ENCODE results near the gene SGCA.
A peak's percentile ranks its signal among the peaks of the same experiment; 100 is the strongest.

Gene SGCA

DNA sequence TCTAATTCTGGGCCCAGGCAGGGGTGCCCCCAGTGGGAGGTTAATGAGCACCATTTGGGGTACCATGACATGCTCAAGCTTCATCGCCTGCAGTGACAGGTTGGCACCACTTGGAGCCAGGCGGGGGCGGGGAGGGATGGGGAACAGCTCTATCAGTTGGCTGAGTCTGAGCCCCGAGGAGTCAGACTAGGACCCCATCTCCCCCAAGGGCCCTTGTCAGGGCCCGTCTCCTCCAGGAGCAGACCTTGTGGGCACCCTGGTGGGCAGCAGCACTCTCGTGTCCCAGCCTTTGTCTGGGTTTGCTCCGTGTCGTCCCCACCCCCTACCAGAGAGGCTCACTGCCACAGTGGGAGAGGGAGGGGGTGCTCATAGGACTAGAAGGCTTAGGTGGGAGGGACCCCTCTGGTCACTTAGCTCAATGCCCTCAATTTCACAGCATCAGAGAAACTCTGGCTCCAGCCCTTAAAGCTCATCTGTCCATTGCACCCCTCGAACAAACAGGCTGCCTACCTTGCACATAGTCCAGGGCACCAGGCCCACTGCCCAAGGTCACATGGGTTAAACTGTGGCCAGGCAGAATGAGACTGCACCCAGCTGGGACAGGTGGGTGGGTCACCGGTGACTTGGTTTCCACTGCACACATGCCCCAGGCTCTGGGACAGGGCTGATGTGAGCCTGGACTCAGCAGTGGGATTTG lies 19.4 kb upstream of the SGCA start:
- Histone ChIP-seq H3K27ac (ENCODE audit: low read depth, low read length) (peak overlapping the region; percentile 50), H3K4me1 (ENCODE audit: insufficient read depth, low read length) (peaks cover 42% of the 10 kb centered on the region)

DNA sequence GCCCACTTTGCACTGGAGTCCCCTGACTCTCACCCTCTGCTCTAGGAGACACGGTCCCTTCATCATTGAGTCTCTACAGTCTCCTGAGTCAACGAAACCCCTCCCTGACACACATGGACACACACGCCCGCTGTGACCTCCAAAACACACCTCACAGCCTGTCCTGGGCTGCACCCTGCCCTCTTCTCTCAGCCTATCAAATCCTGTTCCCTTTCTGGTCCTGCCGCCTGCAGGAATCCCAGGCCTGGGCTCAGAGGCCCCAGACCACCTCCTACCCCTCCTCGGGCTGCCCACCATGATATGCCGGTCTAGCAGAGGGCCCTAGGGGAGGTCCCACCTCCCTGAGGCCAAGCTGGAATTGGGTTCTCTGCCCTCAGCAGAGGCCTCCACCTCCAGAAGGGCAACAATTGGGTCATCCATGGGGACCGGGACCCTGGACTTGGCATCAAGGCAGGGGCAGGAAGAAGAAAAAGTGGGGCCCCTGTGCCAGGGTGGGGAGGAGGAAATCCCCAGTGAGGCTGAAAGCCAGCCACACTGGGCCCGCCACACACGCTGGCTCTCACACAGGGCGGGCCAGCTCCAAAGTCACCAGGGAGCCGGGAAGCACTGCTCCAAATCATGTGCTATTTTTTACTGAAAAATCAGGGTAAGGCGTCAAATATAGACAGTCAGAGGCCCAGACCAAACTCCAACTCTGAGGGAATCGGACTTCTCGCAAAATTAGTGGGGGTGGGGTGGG lies 18.7 kb upstream of the SGCA start:
- H3K27me3 ChIP-seq (ENCODE audit: control insufficient read depth in 1 of 2, insufficient read depth in 2 of 2, low read length in 2 of 2): no peaks in the 10 kb centered on the region
- no peaks in the 10 kb centered on the region for H3K9me3 ChIP-seq (ENCODE audit: low read length)
- H3K36me3 ChIP-seq (ENCODE audit: insufficient read depth, low read length): peaks cover 33% of the 10 kb centered on the region
- H3K27ac ChIP-seq (ENCODE audit: low read depth, low read length): peak overlapping the region; percentile 64
- peak overlapping the region; percentile 3 to 74 for H3K4me3 ChIP-seq (ENCODE audit: low read depth in 1 of 2, low read length in 2 of 2)
- peak overlapping the region; percentile 54 for H3K9ac ChIP-seq (ENCODE audit: low read length)
- peaks cover 44% of the 10 kb centered on the region for H3K4me1 ChIP-seq (ENCODE audit: insufficient read depth, low read length)

More for the DNA sequence above, 19.4 kb upstream of the SGCA start:
- peak overlapping the region; percentile 54 for H3K9ac ChIP-seq (ENCODE audit: low read length)
- H3K9me3 ChIP-seq (ENCODE audit: low read length): no peaks in the 10 kb centered on the region
- H3K27me3 ChIP-seq (ENCODE audit: control insufficient read depth in 1 of 2, insufficient read depth in 2 of 2, low read length in 2 of 2): no peaks in the 10 kb centered on the region
- peaks cover 38% of the 10 kb centered on the region for H3K36me3 ChIP-seq (ENCODE audit: insufficient read depth, low read length)
- peak overlapping the region; percentile 2 to 74 for H3K4me3 ChIP-seq (ENCODE audit: low read depth in 1 of 2, low read length in 2 of 2)

DNA sequence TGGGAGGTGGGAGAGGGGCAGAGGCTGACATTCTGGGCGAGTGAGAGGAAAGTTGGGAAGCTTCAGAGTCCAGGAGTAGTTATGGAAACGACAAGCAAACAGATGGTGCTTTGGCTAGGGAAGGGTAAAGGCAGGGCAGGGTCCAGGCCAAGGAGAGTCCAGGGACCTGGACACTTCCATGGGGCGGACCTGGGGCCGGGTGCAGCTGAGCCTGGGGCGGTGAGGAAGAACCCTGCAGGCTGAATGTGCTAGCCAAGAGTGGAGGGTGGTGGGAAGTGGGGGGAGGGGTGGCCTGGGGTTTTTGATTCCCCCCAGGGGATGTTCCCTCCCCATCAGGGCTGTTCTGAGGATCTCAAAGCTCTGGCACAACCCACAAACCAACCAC lies 18.0 kb upstream of the SGCA start:
- H3K36me3 ChIP-seq (ENCODE audit: insufficient read depth, low read length): peaks cover 25% of the 10 kb centered on the region
- no peaks in the 10 kb centered on the region for H3K27me3 ChIP-seq (ENCODE audit: control insufficient read depth in 1 of 2, insufficient read depth in 2 of 2, low read length in 2 of 2)
- no peaks in the 10 kb centered on the region for H3K9me3 ChIP-seq (ENCODE audit: low read length)
- peaks cover 52% of the 10 kb centered on the region for H3K4me1 ChIP-seq (ENCODE audit: insufficient read depth, low read length)
- peak overlapping the region; percentile 64 for H3K27ac ChIP-seq (ENCODE audit: low read depth, low read length)
- H3K9ac ChIP-seq (ENCODE audit: low read length): peak overlapping the region; percentile 44
- H3K4me3 ChIP-seq (ENCODE audit: low read depth in 1 of 2, low read length in 2 of 2): peak overlapping the region; percentile 74 to 88

DNA sequence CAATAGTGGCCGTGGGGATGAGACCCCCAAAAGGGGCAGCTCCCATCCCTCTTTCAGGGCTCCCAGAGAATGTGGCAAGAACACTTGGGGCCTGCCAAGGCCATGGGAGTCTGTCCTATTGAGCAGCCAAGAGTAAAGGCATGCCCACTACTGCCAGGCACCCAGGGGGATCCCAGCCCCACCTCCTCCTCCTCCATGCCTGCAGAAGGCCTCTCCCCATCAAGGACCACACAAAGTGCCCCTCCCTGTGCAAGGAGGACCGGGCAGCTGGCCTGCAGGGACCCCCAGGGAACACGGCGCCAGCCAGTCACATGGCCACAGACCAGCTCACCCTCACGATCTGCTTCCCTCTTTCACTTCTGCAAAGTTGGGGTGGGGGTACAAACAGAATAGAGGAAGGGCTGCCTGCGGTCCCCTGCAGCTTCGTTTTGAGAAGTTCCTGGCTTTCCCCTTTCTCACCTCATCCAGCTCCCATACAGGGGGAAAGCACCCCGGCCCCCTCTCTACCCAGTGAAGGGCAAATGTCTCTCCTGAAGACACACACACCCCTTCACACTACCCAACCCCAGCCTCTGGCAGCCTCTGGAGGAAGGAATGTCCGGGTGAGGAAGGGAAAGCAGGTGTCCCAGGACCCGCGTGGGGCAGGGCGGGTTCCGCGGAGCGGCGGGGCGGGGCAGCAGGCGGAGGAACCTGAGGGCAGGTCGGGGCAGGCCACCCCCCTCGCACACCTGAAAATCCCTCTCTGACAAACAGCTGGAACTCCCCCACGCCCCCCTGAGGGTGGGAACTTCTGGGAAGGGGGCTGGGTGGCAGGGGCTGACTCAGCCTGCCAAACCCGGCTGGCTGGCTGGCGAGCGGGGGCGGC lies 17.3 kb upstream of the SGCA start:
- H3K4me1 ChIP-seq (ENCODE audit: insufficient read depth, low read length): peaks cover 58% of the 10 kb centered on the region
- H3K27ac ChIP-seq (ENCODE audit: low read depth, low read length): peak overlapping the region; percentile 64

DNA sequence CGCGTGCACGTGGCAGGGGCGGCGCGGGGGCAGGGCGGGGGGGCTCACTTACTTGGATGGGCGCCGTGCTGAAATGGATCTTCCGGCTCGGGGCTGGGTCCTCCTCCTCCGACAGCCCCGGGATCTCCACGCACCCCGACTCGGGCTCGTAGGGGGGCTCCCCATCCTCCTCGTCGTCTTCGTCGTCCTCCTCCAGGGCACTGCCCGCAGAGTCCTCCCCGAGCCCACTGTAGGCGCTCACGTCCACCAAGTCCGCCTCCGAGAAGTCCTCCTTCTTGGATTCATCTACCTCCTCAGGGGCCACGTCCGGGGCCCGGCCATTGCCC lies 16.8 kb upstream of the SGCA start:
- Histone ChIP-seq H3K27me3 (ENCODE audit: control insufficient read depth in 1 of 2, insufficient read depth in 2 of 2, low read length in 2 of 2) (no peaks in the 10 kb centered on the region), H3K9ac (ENCODE audit: low read length) (no peak overlapping the region), H3K36me3 (ENCODE audit: insufficient read depth, low read length) (peaks cover 13% of the 10 kb centered on the region), H3K4me1 (ENCODE audit: insufficient read depth, low read length) (peaks cover 64% of the 10 kb centered on the region), H3K9me3 (ENCODE audit: low read length) (no peaks in the 10 kb centered on the region), H3K27ac (ENCODE audit: low read depth, low read length) (peak overlapping the region; percentile 90), H3K4me3 (ENCODE audit: low read depth in 1 of 2, low read length in 2 of 2) (peak overlapping the region; percentile 79 to 88)

More for the DNA sequence above, 17.3 kb upstream of the SGCA start:
- Histone ChIP-seq H3K36me3 (ENCODE audit: insufficient read depth, low read length) (peaks cover 19% of the 10 kb centered on the region), H3K9ac (ENCODE audit: low read length) (peak overlapping the region; percentile 44), H3K9me3 (ENCODE audit: low read length) (no peaks in the 10 kb centered on the region), H3K27me3 (ENCODE audit: control insufficient read depth in 1 of 2, insufficient read depth in 2 of 2, low read length in 2 of 2) (no peaks in the 10 kb centered on the region), H3K4me3 (ENCODE audit: low read depth in 1 of 2, low read length in 2 of 2) (peak overlapping the region; percentile 74 to 88)

DNA sequence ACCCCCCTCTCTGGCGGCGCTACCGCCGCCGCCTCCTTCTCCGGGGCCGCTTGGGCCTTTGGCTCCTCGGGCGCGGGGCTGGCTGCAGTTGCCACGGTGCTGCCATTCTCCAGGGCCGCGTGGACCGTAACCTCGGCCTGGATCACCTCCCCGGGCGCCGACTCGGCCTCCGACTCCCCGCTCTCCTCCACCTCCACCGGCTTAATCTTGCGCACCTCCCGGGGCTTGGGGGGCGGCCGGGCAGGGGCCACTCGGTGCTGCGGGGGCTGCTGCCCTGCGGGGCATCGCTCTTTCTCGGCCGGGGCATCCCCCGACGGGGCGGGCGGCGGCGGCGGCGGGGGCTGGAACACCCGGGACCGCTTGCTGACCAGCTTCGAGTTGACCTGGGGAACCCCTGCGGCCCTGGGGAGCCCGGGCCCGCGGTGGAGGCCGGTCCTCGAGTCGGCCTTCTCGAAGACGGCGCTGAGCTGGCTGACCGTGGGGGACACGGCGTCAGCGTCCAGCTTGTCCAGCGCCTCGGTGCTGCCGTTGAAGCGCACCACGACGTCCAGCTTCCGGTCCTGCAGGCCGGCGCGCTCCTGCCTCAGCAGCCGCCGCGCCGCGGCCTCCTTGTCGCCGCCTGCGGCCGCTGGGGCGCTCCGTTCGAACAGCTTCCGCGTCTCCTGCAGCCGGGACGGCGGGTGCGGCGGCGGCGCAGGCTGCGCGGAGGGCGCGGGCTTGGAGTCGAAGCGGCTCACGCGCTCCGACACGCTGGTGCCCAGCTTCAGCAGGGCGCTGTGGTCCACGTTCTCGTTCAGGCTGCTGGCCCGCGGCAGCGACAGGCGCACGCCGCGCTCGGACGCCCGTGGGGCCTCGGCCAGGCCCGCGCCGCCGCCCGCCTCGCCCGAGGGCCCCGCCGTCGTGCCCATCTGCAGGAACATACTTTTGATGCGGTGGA lies 16.1 kb upstream of the SGCA start:
- peaks cover 7% of the 10 kb centered on the region for H3K36me3 ChIP-seq (ENCODE audit: insufficient read depth, low read length)

DNA sequence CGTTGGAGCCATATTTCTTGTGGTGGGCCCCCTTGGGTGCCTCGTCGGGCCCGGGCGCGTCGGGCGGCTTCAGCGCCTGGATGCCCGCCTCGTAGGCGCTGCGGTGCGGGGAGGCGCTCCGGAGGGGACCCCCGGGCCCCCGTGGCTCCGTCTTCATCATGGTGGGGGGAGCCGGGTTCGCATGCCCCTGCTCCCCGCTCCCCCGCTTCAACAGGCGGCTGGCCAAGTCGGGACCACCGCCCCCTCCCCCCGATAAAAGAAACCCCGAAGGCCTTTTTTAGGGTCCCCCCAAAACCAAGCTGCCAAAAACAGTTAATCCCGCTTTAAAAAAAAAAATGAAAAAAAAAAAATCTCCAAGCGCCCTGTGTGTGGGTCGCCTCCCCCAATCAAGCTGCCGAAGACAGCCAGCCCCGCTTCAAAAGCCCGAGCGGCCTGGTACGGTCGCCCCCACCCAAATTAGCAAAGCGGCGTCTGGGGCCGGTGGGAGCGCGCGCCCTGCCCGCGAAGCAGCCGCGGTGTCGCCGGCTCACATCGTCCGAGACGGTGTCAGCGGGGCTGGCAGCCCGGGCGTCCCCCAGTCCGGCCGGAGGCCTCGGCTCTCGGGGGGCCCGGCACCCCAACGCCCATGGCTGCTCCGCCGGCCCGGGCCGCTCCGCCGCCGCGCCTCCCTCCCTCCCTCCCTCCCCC lies 15.3 kb upstream of the SGCA start, which contains the start of gene PPP1R9B:
Gene PPP1R9B (minus strand): TSS at position 324 of the 687 bp plus-strand sequence. CDS start 164 bp downstream, at position 160.
- no peaks in the 10 kb centered on the region for H3K9me3 ChIP-seq (ENCODE audit: low read length)
- H3K4me3 ChIP-seq (ENCODE audit: low read depth in 1 of 2, low read length in 2 of 2): peak within 1 kb of the TSS; percentile 79 to 88
- no peaks in the 10 kb centered on the region for H3K27me3 ChIP-seq (ENCODE audit: control insufficient read depth in 1 of 2, insufficient read depth in 2 of 2, low read length in 2 of 2)
- peak within 1 kb of the TSS; percentile 80 for H3K9ac ChIP-seq (ENCODE audit: low read length)
- H3K36me3 ChIP-seq (ENCODE audit: insufficient read depth, low read length): no peaks in the 10 kb centered on the region
- peaks cover 69% of the 10 kb centered on the region for H3K4me1 ChIP-seq (ENCODE audit: insufficient read depth, low read length)
- H3K27ac ChIP-seq (ENCODE audit: low read depth, low read length): peak within 1 kb of the TSS; percentile 100

More for the DNA sequence above, 16.1 kb upstream of the SGCA start:
- Histone ChIP-seq H3K27me3 (ENCODE audit: control insufficient read depth in 1 of 2, insufficient read depth in 2 of 2, low read length in 2 of 2) (no peaks in the 10 kb centered on the region), H3K9me3 (ENCODE audit: low read length) (no peaks in the 10 kb centered on the region), H3K27ac (ENCODE audit: low read depth, low read length) (peak overlapping the region; percentile 90), H3K4me3 (ENCODE audit: low read depth in 1 of 2, low read length in 2 of 2) (peak overlapping the region; percentile 79 to 88), H3K4me1 (ENCODE audit: insufficient read depth, low read length) (peaks cover 70% of the 10 kb centered on the region), H3K9ac (ENCODE audit: low read length) (no peak overlapping the region)

DNA sequence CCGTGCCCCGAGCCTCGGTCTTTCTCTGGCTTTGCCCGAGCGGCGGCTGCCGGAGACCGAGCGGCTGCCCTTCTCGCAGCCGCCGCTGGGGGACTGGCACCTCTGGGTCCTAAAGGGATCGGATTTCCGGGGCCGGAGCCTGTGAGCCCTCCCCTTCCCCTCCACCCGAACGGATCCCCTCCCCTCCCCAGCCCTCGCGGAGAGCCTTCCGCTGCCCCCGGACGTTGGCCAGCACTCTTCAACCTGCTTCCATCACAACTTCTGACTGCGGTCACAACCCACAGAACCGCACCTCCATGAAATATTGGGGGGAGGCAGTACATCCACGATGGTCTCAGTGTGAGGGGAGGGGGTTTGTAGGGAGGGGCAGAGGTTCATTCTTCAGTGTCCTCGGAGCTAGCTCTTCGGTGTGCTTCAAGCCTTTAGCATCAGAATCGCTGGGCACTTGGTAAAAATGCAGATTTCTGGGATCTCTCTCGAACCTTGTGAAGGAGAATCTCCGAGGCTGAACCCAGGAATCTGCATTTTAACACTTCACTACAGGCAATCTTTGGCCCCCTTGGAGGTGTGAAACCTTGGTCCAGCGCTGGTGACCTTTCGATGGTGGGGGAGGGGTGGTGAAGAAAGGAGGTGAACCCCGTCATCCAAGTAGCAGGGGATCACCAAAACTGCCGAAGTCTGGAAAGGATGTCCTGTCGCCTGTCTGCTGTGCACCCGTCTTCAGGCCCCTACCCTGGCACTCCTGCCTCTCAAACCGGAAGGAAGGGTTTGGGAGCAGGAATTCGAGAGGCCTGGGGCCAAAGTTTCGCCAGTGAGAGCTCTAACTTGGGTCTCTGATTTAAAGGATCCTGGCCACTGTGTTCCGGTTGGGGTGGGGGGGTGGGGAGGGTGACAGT lies 14.5 kb upstream of the SGCA start:
- peak overlapping the region; percentile 73 to 79 for H3K4me3 ChIP-seq (ENCODE audit: low read depth in 1 of 2, low read length in 2 of 2)
- peaks cover 61% of the 10 kb centered on the region for H3K4me1 ChIP-seq (ENCODE audit: insufficient read depth, low read length)
- H3K27ac ChIP-seq (ENCODE audit: low read depth, low read length): peak overlapping the region; percentile 100
- H3K9me3 ChIP-seq (ENCODE audit: low read length): no peaks in the 10 kb centered on the region
- no peaks in the 10 kb centered on the region for H3K36me3 ChIP-seq (ENCODE audit: insufficient read depth, low read length)
- peak overlapping the region; percentile 80 for H3K9ac ChIP-seq (ENCODE audit: low read length)
- H3K27me3 ChIP-seq (ENCODE audit: control insufficient read depth in 1 of 2, insufficient read depth in 2 of 2, low read length in 2 of 2): no peaks in the 10 kb centered on the region

DNA sequence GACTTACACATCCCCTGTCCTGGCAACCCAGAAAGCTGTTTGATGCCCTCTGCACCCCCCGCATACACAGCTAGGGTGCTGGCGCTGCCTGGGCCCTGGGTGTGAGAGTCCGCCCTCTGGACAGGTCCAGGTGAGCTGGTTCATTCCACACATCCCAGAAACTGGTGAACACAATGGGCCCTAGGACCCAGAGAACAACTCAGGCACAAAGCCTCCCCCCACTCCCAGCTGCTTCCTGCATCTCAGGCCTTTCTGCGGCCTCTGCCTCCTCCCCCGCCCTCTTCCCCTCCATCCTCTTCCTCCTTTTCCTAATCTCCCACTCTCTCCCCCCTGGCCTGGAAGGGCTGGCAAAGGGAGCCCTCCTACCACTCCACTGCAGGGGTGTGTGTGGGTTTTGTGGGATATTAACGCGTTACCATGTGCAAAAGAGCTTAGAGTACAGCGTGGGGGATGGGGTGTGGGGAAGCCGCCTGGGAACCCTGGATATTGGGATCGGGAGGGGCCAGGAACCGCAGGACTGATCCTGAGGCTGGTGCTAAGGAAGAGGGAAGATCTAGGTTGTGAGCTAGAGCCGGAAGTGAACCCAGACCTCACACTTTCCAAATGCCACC lies 13.8 kb upstream of the SGCA start:
- Histone ChIP-seq H3K36me3 (ENCODE audit: insufficient read depth, low read length) (no peaks in the 10 kb centered on the region), H3K4me3 (ENCODE audit: low read depth in 1 of 2, low read length in 2 of 2) (peak overlapping the region; percentile 22 to 83), H3K27me3 (ENCODE audit: control insufficient read depth in 1 of 2, insufficient read depth in 2 of 2, low read length in 2 of 2) (no peaks in the 10 kb centered on the region), H3K4me1 (ENCODE audit: insufficient read depth, low read length) (peaks cover 54% of the 10 kb centered on the region), H3K27ac (ENCODE audit: low read depth, low read length) (peak overlapping the region; percentile 100), H3K9me3 (ENCODE audit: low read length) (no peaks in the 10 kb centered on the region), H3K9ac (ENCODE audit: low read length) (peak overlapping the region; percentile 61)

All from muscle layer of colon (tissue), 2 donors.